ENCODE data around the gene TCP10L.

Gene TCP10L

DNA sequence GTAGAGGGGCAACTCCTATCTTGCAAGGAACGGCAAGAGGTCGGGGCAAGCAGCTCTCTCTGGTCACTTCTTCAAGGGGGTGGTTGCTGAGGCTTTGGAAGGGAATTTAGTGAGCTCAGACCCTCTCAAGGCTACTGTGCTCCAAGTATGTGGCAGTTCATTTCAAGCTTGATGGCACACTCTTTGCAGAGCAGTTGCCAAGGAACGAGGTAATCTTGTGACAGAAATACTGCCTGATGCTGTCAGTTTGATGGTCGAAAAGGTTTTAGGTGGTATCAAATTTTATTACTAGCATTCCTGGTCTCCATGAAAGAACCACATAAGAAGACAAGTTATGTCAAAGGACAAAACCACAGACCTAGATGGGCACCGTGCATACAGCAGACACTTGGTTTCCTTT is 13.8 kb upstream of the TCP10L start:
- TF ChIP-seq CTCF (IDR thresholded peaks at IDR 0.05) = no peak
- Histone ChIP-seq H3K27ac (no peak overlapping the region), H3K4me3 (no peak overlapping the region)
- DNase-seq (ENCODE audit: low spot score) = peak; percentile 21

- no peak for DNase-seq (ENCODE audit: low spot score)
- no peak for TF ChIP-seq CTCF (IDR thresholded peaks at IDR 0.05)
- H3K27ac ChIP-seq = no peak overlapping the region
Observed at GRCh38 chr21:32597205-32597604, 11.9 kb upstream of the TCP10L start.

DNA sequence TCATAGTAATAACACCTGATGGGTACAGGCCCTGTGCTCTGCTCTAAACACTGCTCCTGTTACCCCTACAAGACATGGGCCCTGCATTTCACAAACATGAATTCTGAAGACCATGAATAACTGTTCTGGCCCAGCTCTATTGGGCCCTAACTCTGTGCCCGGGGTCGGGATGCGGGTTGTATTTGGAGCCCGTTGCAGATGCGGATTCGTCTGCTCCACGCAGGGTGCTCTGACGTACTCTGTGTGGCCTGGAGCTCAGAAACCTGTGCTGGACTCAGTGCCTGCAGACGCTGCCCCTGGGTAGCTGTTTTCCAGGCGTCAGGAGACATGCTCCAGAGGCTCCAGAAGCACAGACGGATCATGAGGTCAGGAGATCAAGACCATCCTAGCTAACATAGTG is 10.1 kb upstream of the TCP10L start:
- no peak for TF ChIP-seq CTCF (IDR thresholded peaks at IDR 0.05)
- DNase-seq (ENCODE audit: low spot score) = no peak
- H3K4me3 ChIP-seq = no peak overlapping the region
- no peak overlapping the region for H3K27ac ChIP-seq

More at GRCh38 chr21:32597205-32597604, 11.9 kb upstream of the TCP10L start:
- H3K4me3 ChIP-seq = no peak overlapping the region

DNA sequence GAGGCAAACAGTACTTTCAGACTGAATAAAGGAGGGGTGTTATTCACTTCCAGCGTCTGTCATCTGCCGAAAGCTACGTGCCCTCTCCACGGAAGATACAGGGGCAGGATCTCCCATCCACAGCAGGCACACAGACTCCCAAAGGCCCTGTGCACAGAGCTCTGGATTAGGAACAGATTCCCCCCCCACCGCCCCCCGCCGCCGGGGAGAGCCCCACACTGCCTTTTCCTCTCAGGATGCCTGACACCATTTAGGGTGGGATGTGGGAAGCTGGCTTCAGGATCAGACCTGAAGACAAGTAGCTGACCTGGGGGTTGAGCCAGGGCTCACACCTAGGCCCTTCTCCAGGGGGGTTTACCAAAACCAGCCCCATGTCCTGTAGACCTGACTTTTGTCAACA is 8.4 kb upstream of the TCP10L start:
- H3K4me3 ChIP-seq = no peak overlapping the region
- no peak overlapping the region for H3K27ac ChIP-seq
- DNase-seq (ENCODE audit: low spot score) = no peak
- no peak for TF ChIP-seq CTCF (IDR thresholded peaks at IDR 0.05)

DNA sequence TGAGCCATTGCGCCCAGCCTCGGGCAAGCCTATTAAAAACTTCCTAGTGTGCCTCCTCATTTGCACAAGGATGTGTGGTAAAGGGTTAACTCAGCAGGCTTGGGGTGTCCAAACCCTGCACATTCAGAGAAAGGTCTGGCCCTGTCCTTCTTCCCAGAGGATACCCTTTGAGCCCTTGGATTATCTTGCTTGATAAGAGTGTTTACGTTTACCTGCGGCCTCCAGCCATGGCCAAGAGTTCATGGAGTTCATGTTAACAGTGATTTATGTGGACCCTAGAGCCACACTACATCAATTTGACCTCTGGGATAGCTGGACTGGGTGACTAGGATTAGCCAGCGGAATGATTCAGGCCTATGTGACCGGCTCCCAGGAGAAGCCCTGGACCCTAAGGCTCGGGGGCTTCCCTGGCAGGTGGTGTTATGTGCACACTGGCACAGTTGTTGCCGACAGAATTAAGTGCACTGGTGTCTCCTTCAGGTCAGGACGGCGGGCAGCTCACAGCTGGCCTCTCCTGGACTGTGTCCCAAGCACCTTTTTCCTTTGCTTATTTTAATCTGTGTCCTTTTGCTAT is 7.7 kb upstream of the TCP10L start:
- DNase-seq (ENCODE audit: low spot score) = no peak
- Histone ChIP-seq H3K27ac (no peak overlapping the region), H3K4me3 (no peak overlapping the region)
- TF ChIP-seq CTCF (IDR thresholded peaks at IDR 0.05) = no peak

GRCh38 chr21:32590130-32590529 is 4.8 kb upstream of the TCP10L start:
- no peak for DNase-seq (ENCODE audit: low spot score)
- Histone ChIP-seq H3K4me3 (no peak overlapping the region), H3K27ac (no peak overlapping the region)
- TF ChIP-seq CTCF (IDR thresholded peaks at IDR 0.05) = no peak

- no peak for TF ChIP-seq CTCF (IDR thresholded peaks at IDR 0.05)
- Histone ChIP-seq H3K4me3 (no peak overlapping the region), H3K27ac (no peak overlapping the region)
- DNase-seq (ENCODE audit: low spot score) = peak; percentile 28
Observed at GRCh38 chr21:32587651-32588050, 2.3 kb upstream of the TCP10L start.
